PFSK-1 (cell line): ENCODE measurements around the gene OR6B1.

Source experiments
- POLR2AphosphoS5 ChIP-seq: IDR thresholded peaks from 2 replicates; pipeline ENCODE4 v1.6.1; 2012; ENCODE audit warnings: low read depth, mild to moderate bottlenecking, control low read depth, low read length, moderate library complexity
- SIN3A ChIP-seq: IDR thresholded peaks from 2 replicates; pipeline ENCODE4 v1.6.1; 2012; ENCODE audit warnings: mild to moderate bottlenecking, low read length, moderate library complexity, borderline replicate concordance; ENCODE audit not compliant: insufficient read depth
- TAF1 ChIP-seq: IDR thresholded peaks from 2 replicates; pipeline ENCODE4 v1.6.1; 2012; ENCODE audit warnings: low read length, control low read depth, borderline replicate concordance; ENCODE audit not compliant: insufficient read depth
- TF ChIP-seq, protein P1 (sequence below), 2 experiments: IDR thresholded peaks; 2 replicates each; pipeline versions ENCODE4 v1.6.1 to v1.8.0; 2011 to 2012; ENCODE audit warnings: low read depth in 2 of 2, low read length in 2 of 2, control low read depth in 1 of 2, inconsistent platforms in 1 of 2, mild to moderate bottlenecking in 1 of 2, moderate library complexity in 1 of 2; ENCODE audit not compliant: insufficient read depth in 1 of 2

GRCh38 chr7:143965280-143965679, 34.8 kb upstream of the OR6B1 start:
- TF ChIP-seq POLR2AphosphoS5 (no peak), TAF1 (no peak), SIN3A (no peak)
- TF ChIP-seq, protein P1, sequence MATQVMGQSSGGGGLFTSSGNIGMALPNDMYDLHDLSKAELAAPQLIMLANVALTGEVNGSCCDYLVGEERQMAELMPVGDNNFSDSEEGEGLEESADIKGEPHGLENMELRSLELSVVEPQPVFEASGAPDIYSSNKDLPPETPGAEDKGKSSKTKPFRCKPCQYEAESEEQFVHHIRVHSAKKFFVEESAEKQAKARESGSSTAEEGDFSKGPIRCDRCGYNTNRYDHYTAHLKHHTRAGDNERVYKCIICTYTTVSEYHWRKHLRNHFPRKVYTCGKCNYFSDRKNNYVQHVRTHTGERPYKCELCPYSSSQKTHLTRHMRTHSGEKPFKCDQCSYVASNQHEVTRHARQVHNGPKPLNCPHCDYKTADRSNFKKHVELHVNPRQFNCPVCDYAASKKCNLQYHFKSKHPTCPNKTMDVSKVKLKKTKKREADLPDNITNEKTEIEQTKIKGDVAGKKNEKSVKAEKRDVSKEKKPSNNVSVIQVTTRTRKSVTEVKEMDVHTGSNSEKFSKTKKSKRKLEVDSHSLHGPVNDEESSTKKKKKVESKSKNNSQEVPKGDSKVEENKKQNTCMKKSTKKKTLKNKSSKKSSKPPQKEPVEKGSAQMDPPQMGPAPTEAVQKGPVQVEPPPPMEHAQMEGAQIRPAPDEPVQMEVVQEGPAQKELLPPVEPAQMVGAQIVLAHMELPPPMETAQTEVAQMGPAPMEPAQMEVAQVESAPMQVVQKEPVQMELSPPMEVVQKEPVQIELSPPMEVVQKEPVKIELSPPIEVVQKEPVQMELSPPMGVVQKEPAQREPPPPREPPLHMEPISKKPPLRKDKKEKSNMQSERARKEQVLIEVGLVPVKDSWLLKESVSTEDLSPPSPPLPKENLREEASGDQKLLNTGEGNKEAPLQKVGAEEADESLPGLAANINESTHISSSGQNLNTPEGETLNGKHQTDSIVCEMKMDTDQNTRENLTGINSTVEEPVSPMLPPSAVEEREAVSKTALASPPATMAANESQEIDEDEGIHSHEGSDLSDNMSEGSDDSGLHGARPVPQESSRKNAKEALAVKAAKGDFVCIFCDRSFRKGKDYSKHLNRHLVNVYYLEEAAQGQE (IDR thresholded peaks at IDR 0.05; ENCODE audit: insufficient read depth in 1 of 2, low read depth in 2 of 2, low read length in 2 of 2): no peak
